ENCODE results near the gene FOXE3.

FOXE3 gene

GRCh38 chr1:47406966-47407365 is 9.1 kb upstream of the FOXE3 start:
- no peak for DNase-seq

GRCh38 chr1:47407481-47407880 is 8.6 kb upstream of the FOXE3 start:
- DNase-seq = no peak

DNA sequence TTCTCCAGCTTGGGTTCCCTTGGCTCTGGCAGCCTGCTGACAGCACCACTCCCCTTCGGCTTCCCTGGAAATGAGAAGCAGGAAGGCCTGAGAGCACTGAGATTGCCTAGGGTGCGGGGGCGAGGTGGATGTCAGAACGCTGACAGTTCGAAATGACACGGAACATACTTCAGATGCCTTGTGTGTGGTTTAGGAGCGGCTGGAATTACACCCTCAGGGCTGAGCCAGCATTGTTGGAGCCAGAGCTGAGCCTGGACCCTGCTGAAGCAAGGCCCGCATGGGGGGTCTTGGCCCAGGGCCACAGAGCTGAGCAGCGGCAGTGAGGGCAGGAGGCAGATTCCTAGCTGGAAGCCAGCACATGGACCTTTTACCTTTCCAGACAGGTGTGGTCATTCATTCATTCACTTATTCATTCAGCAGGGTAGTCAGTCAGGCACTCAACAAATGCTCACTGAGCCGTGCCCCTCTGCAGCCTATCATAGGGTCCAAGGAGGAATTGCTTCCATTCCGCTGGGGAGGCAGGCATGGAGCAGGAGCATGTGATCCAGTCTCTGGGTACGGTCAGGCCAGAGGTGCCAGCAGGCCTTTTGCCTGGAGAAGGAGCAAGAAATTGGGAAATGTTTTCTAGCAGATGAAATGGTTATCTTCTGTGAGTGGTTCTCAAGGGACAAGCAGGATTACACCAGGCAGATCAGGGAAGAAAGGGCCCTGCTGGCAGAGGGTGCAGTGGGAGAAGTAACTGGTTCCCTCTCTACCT is 6.6 kb upstream of the FOXE3 start:
- DNase-seq = no peak

GRCh38 chr1:47410068-47410455 is 6.0 kb upstream of the FOXE3 start:
- no peak for DNase-seq

GRCh38 chr1:47411436-47411835 is 4.6 kb upstream of the FOXE3 start:
- no peak for DNase-seq

DNA sequence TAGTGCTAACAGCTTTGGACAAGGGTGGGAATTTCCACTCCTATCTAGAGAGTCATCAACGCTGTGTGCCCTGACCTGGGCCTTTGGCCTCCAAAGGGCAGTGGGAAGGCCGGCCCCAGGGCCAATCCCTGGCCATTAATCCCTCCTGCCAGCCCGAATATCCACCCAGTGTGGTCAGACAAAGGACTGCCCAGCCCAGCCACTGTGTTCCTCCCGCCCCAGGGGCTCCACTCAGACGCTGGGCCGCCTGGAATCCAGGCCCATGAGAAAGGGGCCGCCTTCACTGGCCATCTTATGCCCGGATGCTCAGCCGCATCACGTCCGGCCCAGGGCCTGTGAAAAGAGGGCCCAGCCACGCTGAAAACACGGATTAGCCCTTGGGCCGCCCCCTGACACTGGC is 3.6 kb upstream of the FOXE3 start:
- DNase-seq = no peak

DNA sequence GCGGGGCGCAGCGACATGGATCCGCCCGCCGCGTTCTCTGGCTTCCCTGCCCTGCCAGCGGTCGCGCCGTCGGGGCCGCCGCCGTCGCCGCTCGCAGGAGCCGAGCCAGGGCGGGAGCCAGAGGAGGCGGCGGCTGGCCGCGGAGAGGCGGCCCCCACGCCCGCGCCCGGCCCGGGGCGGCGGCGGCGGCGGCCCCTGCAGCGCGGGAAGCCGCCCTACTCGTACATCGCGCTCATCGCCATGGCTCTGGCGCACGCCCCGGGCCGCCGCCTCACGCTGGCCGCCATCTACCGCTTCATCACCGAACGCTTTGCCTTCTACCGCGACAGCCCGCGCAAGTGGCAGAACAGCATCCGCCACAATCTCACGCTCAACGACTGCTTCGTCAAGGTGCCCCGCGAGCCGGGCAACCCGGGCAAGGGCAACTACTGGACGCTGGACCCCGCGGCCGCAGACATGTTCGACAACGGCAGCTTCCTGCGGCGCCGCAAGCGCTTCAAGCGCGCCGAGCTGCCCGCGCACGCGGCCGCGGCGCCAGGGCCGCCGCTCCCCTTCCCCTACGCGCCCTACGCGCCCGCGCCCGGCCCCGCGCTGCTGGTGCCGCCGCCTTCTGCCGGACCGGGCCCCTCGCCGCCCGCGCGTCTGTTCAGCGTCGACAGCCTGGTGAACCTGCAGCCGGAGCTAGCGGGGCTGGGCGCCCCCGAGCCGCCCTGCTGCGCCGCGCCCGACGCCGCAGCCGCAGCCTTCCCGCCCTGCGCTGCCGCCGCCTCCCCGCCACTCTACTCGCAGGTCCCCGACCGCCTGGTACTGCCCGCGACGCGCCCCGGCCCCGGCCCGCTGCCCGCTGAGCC is 459 bp downstream of the FOXE3 start:
- no peak for DNase-seq

DNA sequence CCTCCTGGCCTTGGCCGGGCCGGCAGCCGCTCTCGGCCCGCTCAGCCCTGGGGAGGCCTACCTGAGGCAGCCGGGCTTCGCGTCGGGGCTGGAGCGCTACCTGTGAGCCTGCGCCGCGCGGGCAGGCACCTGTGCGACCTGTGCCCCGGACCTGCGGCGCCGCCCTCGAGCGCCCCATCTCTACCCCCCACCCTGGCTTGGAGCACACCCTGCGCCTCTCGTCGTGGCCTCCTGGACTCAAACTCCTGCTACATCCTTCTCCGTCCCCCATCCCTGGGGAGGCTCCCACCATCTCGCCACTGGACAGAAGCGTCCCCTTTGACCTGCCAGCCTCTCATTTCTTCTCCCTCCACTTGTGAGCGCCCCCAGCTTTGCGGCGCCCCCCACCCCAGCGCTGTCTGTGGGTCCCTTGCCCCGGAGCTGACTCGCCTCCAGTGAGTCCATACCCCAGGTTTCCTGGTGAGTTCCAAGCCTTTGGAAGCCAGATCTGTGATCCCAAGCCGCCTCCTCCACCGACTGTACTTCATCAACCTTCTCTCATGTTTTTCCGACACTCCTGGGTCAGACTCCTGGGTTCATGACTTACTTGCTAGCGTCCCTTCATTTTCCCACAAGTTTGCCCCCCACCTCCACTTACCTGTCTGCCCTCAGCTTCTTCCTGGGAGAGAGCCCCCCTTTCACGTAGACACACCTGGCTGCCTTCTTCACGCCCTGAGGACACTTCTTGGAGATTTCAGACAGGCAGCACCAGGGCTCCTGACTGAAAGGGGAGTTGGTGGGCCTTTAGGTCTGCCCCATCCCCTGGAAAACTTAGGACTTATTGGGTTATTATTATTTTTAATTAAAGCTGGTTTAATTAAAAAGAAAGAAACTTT is 1.3 kb downstream of the FOXE3 start:
- no peak for DNase-seq

DNA sequence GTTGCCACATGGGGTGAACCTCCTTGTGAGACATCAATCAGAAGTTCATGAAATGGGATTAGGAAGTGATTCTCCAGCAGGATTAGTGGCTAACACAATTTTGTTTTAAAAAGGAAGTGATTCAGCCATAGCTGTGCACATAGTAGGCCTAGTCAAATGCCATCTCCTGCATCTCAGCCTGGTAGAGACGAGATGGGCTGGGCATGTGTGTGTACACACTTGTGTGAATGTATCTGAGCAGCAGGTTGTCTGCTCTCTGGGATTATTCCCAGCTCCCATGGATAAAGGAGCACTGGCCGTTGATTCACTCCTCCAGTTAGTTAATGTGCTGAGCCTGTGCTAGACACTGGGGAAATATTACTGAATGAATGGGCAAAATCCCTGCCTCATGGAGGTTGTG is 2.0 kb downstream of the FOXE3 start:
- no peak for DNase-seq

GRCh38 chr1:47418681-47419325 is 2.7 kb downstream of the FOXE3 start:
- DNase-seq = no peak

GRCh38 chr1:47420547-47420946 is 4.5 kb downstream of the FOXE3 start:
- DNase-seq = no peak

DNA sequence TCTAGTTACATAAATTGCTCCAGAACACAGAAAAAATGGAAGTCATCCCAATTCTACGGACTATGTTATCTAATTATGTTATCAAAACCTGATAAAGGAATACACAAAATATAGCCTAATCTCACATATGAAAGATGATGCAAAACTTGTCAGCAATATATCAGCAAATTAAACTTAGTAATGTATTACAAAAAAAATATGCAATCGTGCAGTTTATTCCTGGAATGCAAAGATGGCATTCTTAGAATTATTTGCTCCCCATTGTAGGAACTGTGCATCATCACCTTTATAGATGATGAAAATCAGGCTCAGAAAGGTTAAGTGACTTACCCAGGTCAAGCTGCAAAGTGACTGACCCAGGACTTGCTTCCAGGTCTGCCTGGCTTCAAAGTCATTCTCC is 7.8 kb downstream of the FOXE3 start:
- no peak for DNase-seq

- DNase-seq = no peak
Observed at GRCh38 chr1:47424336-47424982, 8.4 kb downstream of the FOXE3 start.

- no peak for DNase-seq
Observed at GRCh38 chr1:47431534-47431933, 15.4 kb downstream of the FOXE3 start.

- DNase-seq = peak; percentile 59
Observed at GRCh38 chr1:47432071-47433036, 16.3 kb downstream of the FOXE3 start.

DNA sequence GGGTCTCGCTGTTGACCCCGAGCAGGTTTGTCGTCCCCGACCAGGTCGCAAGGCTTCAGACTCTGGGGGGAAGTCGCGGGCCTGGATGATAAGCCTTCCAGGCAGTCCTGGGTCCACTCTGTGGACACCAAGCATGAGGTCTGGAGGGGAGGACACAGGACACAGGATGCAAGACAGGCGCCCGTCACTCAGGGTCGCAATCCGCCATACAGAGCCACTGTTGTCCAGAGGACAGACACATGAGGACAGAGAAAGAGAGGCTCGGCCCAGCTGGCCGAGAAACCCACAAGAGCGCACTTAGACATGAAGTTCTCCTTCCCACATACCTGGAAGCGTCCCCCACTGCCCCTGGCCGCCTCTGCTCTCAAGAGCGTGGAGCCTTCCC is 16.9 kb downstream of the FOXE3 start:
- DNase-seq = no peak

GRCh38 chr1:47433477-47434050 is 17.5 kb downstream of the FOXE3 start:
- no peak for DNase-seq

- no peak for DNase-seq
Observed at GRCh38 chr1:47434051-47434842, 18.2 kb downstream of the FOXE3 start.

GRCh38 chr1:47435506-47436303 is 19.6 kb downstream of the FOXE3 start:
- no peak for DNase-seq
